Activated T-cell treated with anti-CD3 and anti-CD28 coated beads for 48 hours (primary cell): ENCODE data around the gene EIF2B5.
"Not testable (repeated sequence)": the region's sequence is repeated elsewhere in the genome, so short reads cannot be mapped to it uniquely, and the experiment has no call there.

ENCODE experiments used
- DNase-seq: peaks from one replicate; pipeline ENCODE4 v3.0.0-alpha.2; 2020; ENCODE audit warnings: low read depth

Gene EIF2B5

GRCh38 chr3:184148076-184148475, 12.9 kb downstream of the EIF2B5 start:
- DNase-seq, result no peak

- DNase-seq, result no peak
Observed at GRCh38 chr3:184149123-184149522, 14.0 kb downstream of the EIF2B5 start.

- DNase-seq, result not testable (repeated sequence)
Observed at GRCh38 chr3:184149770-184150169, 14.6 kb downstream of the EIF2B5 start.

GRCh38 chr3:184154885-184155643, 19.9 kb downstream of the EIF2B5 start, which contains the start of gene DVL3:
Gene DVL3, plus strand, starts transcription at chr3:184155377. Its CDS starts 259 bp downstream, at chr3:184155636.
- DNase-seq, result peak; percentile 44

- peak; percentile 51 for DNase-seq
Observed at GRCh38 chr3:184155644-184156521, 20.7 kb downstream of the EIF2B5 start.

- DNase-seq, result no peak
Observed at GRCh38 chr3:184156522-184156955, 21.4 kb downstream of the EIF2B5 start.

GRCh38 chr3:184157206-184157605, 22.0 kb downstream of the EIF2B5 start:
- no peak for DNase-seq

- DNase-seq, result no peak
Observed at GRCh38 chr3:184158404-184158803, 23.2 kb downstream of the EIF2B5 start.

GRCh38 chr3:184160456-184160855, 25.3 kb downstream of the EIF2B5 start:
- no peak for DNase-seq

GRCh38 chr3:184162571-184163070, 27.5 kb downstream of the EIF2B5 start:
- not testable (repeated sequence) for DNase-seq

- DNase-seq, result no peak
Observed at GRCh38 chr3:184164648-184165330, 29.6 kb downstream of the EIF2B5 start.

- DNase-seq, result no peak
Observed at GRCh38 chr3:184165543-184165942, 30.4 kb downstream of the EIF2B5 start.

- no peak for DNase-seq
Observed at GRCh38 chr3:184166671-184167070, 31.5 kb downstream of the EIF2B5 start.

- DNase-seq, result no peak
Observed at GRCh38 chr3:184167786-184168185, 32.6 kb downstream of the EIF2B5 start.

GRCh38 chr3:184168363-184169120, 33.4 kb downstream of the EIF2B5 start:
- DNase-seq, result no peak

GRCh38 chr3:184169896-184170875, 35.0 kb downstream of the EIF2B5 start:
- no peak for DNase-seq

GRCh38 chr3:184171562-184171961, 36.4 kb downstream of the EIF2B5 start:
- no peak for DNase-seq

- no peak for DNase-seq
Observed at GRCh38 chr3:184172681-184173373, 37.7 kb downstream of the EIF2B5 start.

- no peak for DNase-seq
Observed at GRCh38 chr3:184173374-184173722, 38.2 kb downstream of the EIF2B5 start.

- DNase-seq, result no peak
Observed at GRCh38 chr3:184174284-184174645, 39.1 kb downstream of the EIF2B5 start.
